PC-3 (cell line): ENCODE results near the gene MTPN.

Source experiments
- CTCF ChIP-seq: fragments of 300-600 bp; sonication (generic); conservative IDR thresholded peaks from 2 replicates; pipeline ENCODE4 v1.5.1; 2017; ENCODE audit warnings: antibody characterized with exemption, low read depth, mild to moderate bottlenecking, low read length
- EZH2 ChIP-seq: fragments of 300-600 bp; sonication (generic); IDR thresholded peaks from one replicate; pipeline ENCODE4 v1.6.1; 2017; ENCODE audit warnings: antibody characterized with exemption, mild to moderate bottlenecking, low read length; ENCODE audit not compliant: unreplicated experiment
- EZH2phosphoT487 ChIP-seq: fragments of 300-600 bp; sonication (generic); IDR thresholded peaks from 2 replicates; pipeline ENCODE4 v1.6.1; 2018; ENCODE audit warnings: mild to moderate bottlenecking, antibody characterized with exemption, low read length, borderline replicate concordance

- TF ChIP-seq CTCF (no peak), EZH2 (no peak), EZH2phosphoT487 (no peak)
Measured at GRCh38 chr7:136026209-136026608, 49.0 kb upstream of the MTPN start.
